ENCODE results near the gene BNIP3. TPM values are rescaled to one million over a fixed set of nuclear protein-coding genes. Genes with fewer than 3 reads are reported as not detected.

Gene BNIP3
- total and polyA plus RNA-seq, 2 of the 8 experiments (the other 6 are each of a cell fraction or from before 2014, with no cell fraction given): 25.8 to 58.9 TPM

DNA sequence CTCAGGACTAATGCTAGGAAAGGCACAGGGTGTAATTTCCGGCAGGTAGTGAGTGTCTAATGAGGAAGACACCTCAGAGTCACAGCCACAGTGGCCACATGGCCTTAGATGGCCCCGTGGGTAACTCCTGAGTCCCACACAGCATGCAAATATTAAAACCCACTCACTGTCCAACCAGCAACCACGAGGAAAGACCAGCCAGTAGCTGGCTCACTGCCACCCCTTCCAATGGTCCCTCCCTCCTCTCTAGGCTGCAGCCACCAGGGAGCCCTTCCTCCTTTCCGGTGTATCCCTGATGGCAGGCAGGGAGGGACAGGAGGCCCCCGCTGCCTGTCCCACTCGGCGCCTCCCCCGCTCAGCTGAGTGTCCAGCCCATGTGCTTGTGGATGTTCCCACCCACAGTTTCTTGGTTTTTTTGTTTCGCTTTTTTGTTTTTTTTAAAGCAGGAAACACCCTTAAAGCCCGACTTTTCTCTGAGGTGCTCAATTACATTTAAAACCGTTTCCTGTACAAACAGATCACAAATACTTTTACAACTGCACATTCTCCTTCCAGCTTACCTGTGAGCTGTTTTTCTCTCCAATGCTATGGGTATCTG is 9.2 kb downstream of the BNIP3 start:
- H3K14ac ChIP-seq (ENCODE audit: insufficient read length): no peak overlapping the region
- peaks cover 15 to 22% of the 10 kb centered on the region in 2 experiments for H4K20me1 ChIP-seq (replicated peaks in 1 of 2; ENCODE audit: control insufficient read depth in 1 of 2, insufficient read depth in 2 of 2, low read length in 2 of 2)
- H3K4ac ChIP-seq (replicated peaks; ENCODE audit: insufficient read length, low read depth, low read length): no peak overlapping the region
- H3K56ac ChIP-seq (replicated peaks; ENCODE audit: insufficient read length, low read depth, low read length): no peak overlapping the region
- WGBS, 2 experiments (ENCODE audit: extremely low coverage in 1 of 2, insufficient coverage in 1 of 2, insufficient read length in 1 of 2, insufficient replicate concordance in 2 of 2, low coverage in 1 of 2, low lambda C conversion rate in 2 of 2, missing lambda C conversion rate in 1 of 2): 88% methylated on average over 11 of the region's 11 CpGs; no CpG with 5 or more reads in 1 of the 2 experiments
- H2BK5ac ChIP-seq (ENCODE audit: low read depth, low read length): no peak overlapping the region
- no peak overlapping the region for H4K91ac ChIP-seq (replicated peaks; ENCODE audit: insufficient read length, low read length)
- no peaks in the 10 kb centered on the region for H3K9me3 ChIP-seq (ENCODE audit: insufficient read depth in 2 of 2, low read depth in 1 of 2, low read length in 1 of 2)
- DNase-seq (ENCODE audit: low read depth in 1 of 2, low spot score in 2 of 2): no peak
- no peak overlapping the region for H2BK120ac ChIP-seq (replicated peaks; ENCODE audit: low read depth, low read length)
- CTCF ChIA-PET (ENCODE audit: partially characterized antibody): interaction anchor here (0.7 to 4.7 kb wide), 10 partner anchors 10 to 588 kb away, joined by 3 to 22 read pairs (median 4); no protein-coding TSS in a partner anchor
- H2AFZ ChIP-seq (ENCODE audit: low read length): no peak overlapping the region
- no peak overlapping the region for H4K5ac ChIP-seq (ENCODE audit: insufficient read length, low read depth, low read length)
- H3K27me3 ChIP-seq (replicated peaks in 1 of 4; ENCODE audit: control insufficient read depth in 3 of 4, extremely low read depth in 1 of 4, insufficient read depth in 3 of 4, low read length in 3 of 4): no peaks in the 10 kb centered on the region; a peak in 1 of 7 replicates
- H3K9ac ChIP-seq (replicated peaks in 1 of 4; ENCODE audit: extremely low read depth in 1 of 4, low read depth in 3 of 4, low read length in 3 of 4): no peak overlapping the region
- H3K79me2 ChIP-seq (ENCODE audit: control insufficient read depth in 1 of 2, insufficient read depth in 2 of 2, low read length in 2 of 2): peaks cover 13 to 39% of the 10 kb centered on the region in 2 experiments; a peak in 3 of 4 replicates
- H4K8ac ChIP-seq (ENCODE audit: extremely low read depth, insufficient read depth, low read length): no peak overlapping the region
- no peak overlapping the region for H3K27ac ChIP-seq (ENCODE audit: low read depth, low read length)
- H3K18ac ChIP-seq (ENCODE audit: extremely low read depth, low read length): no peak overlapping the region
- peaks cover 9 to 43% (median 24%) of the 10 kb centered on the region in 4 experiments for H3K36me3 ChIP-seq (ENCODE audit: control insufficient read depth in 2 of 4, insufficient read depth in 4 of 4, low read length in 3 of 4)
- no peak overlapping the region for H3K4me3 ChIP-seq (ENCODE audit: extremely low read depth in 1 of 4, insufficient read depth in 2 of 4, low read depth in 3 of 4, low read length in 4 of 4)
- no peak for FAIRE-seq
- no peak overlapping the region for H3K4me2 ChIP-seq (ENCODE audit: insufficient read depth in 1 of 2, low read depth in 2 of 2, low read length in 2 of 2)
- peaks cover 15% of the 10 kb centered on the region for H3K79me1 ChIP-seq (ENCODE audit: low read depth, low read length)
- no peak overlapping the region for H3K23ac ChIP-seq (ENCODE audit: insufficient read length)
- POLR2A ChIA-PET (ENCODE audit: partially characterized antibody): interaction anchor here (0.8 to 3.4 kb wide), 2 partner anchors 11 to 50 kb away, joined by 3 to 20 read pairs; no protein-coding TSS in a partner anchor
- H3K23me2 ChIP-seq (ENCODE audit: low read depth, low read length): no peaks in the 10 kb centered on the region
- H2BK12ac ChIP-seq (ENCODE audit: low read depth, low read length): no peak overlapping the region
- H3K4me1 ChIP-seq (replicated peaks in 1 of 4; ENCODE audit: control insufficient read depth in 3 of 4, insufficient read depth in 4 of 4, low read length in 3 of 4): 0 out of 7 replicates have a peak, but pooled peaks cover 0 to under 1% (median 0%) of the 10 kb centered on the region in 4 experiments
- H2BK15ac ChIP-seq (ENCODE audit: low read length): no peak overlapping the region
- no peak overlapping the region for H2AK5ac ChIP-seq (ENCODE audit: low read depth, low read length)
- no peak overlapping the region for H2BK20ac ChIP-seq (ENCODE audit: low read length)
- TF ChIP-seq BCL11A (IDR thresholded peaks at IDR 0.05; ENCODE audit: low read depth in 2 of 2, low read length in 2 of 2): no peak
- TF ChIP-seq, protein P1, sequence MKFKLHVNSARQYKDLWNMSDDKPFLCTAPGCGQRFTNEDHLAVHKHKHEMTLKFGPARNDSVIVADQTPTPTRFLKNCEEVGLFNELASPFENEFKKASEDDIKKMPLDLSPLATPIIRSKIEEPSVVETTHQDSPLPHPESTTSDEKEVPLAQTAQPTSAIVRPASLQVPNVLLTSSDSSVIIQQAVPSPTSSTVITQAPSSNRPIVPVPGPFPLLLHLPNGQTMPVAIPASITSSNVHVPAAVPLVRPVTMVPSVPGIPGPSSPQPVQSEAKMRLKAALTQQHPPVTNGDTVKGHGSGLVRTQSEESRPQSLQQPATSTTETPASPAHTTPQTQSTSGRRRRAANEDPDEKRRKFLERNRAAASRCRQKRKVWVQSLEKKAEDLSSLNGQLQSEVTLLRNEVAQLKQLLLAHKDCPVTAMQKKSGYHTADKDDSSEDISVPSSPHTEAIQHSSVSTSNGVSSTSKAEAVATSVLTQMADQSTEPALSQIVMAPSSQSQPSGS (IDR thresholded peaks at IDR 0.05; ENCODE audit: low read length): no peak
- no peak for TF ChIP-seq KDM5A (IDR thresholded peaks at IDR 0.05; ENCODE audit: low read length)
- TF ChIP-seq TEAD4 (IDR thresholded peaks at IDR 0.05; ENCODE audit: low read depth, low read length): no peak
- TF ChIP-seq KDM1A (IDR thresholded peaks at IDR 0.05; ENCODE audit: borderline replicate concordance, low read length): no peak
- no peak for TF ChIP-seq KDM4A (IDR thresholded peaks at IDR 0.05; ENCODE audit: low read depth, low read length, severe bottlenecking)
- no peak for TF ChIP-seq CEBPB (IDR thresholded peaks at IDR 0.05; ENCODE audit: low read depth, low read length)
- TF ChIP-seq NRF1 (IDR thresholded peaks at IDR 0.05; ENCODE audit: low read depth, low read length): no peak
- no peak for TF ChIP-seq JUN (IDR thresholded peaks at IDR 0.05; ENCODE audit: low read depth, low read length)
- no peak for TF ChIP-seq CHD2 (IDR thresholded peaks at IDR 0.05; ENCODE audit: low read length)
- no peak for TF ChIP-seq PHF8 (conservative IDR thresholded peaks at IDR 0.05; ENCODE audit: low read depth, low read length)
- no peak for TF ChIP-seq POLR2A (IDR thresholded peaks at IDR 0.05; ENCODE audit: control extremely low read depth in 1 of 2, low read depth in 2 of 2, low read length in 2 of 2)
